GM21825 (cell line): Measurements from ENCODE around the gene NEK8.

Experiments
- ATAC-seq: cut with Tn5 transposase; IDR thresholded peaks from one replicate; pipeline ENCODE4 v1.9.1; 2021; ENCODE audit warnings: mild to moderate bottlenecking, moderate library complexity; ENCODE audit not compliant: unreplicated experiment

Gene NEK8

GRCh38 chr17:28743243-28744103 lies 14.9 kb downstream of the NEK8 start, which contains the start of gene TRAF4:
Gene TRAF4 (plus strand): TSS chr17:28744011. CDS start chr17:28744113, 102 bp downstream.
- ATAC-seq = peak; percentile 56

- peak; percentile 11 for ATAC-seq
Observed at GRCh38 chr17:28744104-28744971, 15.8 kb downstream of the NEK8 start.

- ATAC-seq = no peak
Observed at GRCh38 chr17:28744972-28745785, 16.6 kb downstream of the NEK8 start.

- ATAC-seq = no peak
Observed at GRCh38 chr17:28745786-28746411, 17.3 kb downstream of the NEK8 start.

- ATAC-seq = no peak
Observed at GRCh38 chr17:28746611-28747050, 18.0 kb downstream of the NEK8 start.

- no peak for ATAC-seq
Observed at GRCh38 chr17:28747051-28747691, 18.6 kb downstream of the NEK8 start.

- ATAC-seq = no peak
Observed at GRCh38 chr17:28747801-28748750, 19.5 kb downstream of the NEK8 start.

GRCh38 chr17:28748852-28749515 lies 20.4 kb downstream of the NEK8 start:
- no peak for ATAC-seq

GRCh38 chr17:28749516-28750177 lies 21.1 kb downstream of the NEK8 start:
- ATAC-seq = no peak

- ATAC-seq = peak; percentile 53
Observed at GRCh38 chr17:28750178-28751047, 21.8 kb downstream of the NEK8 start.

GRCh38 chr17:28751600-28752366 lies 23.2 kb downstream of the NEK8 start:
- no peak for ATAC-seq

GRCh38 chr17:28755486-28755885 lies 26.9 kb downstream of the NEK8 start:
- no peak for ATAC-seq

GRCh38 chr17:28756049-28756804 lies 27.6 kb downstream of the NEK8 start:
- ATAC-seq = no peak

- ATAC-seq = no peak
Observed at GRCh38 chr17:28758411-28759121, 30.0 kb downstream of the NEK8 start.
